CD4-positive, alpha-beta T cell (primary cell): ENCODE data around the gene NSFL1C. TPM values are rescaled to one million over a fixed set of nuclear protein-coding genes. Genes with fewer than 3 reads are reported as not detected.

Experiments
- ATAC-seq: fragments of 200-7000 bp; cut with Tn5 transposase; one replicate; pipeline ENCODE4 v1.10.0; 2022; ENCODE audit warnings: mild to moderate bottlenecking; ENCODE audit not compliant: poor library complexity
- CTCF ChIA-PET: fragments of 350-600 bp; sonication (Branson Sonifier 250); formaldehyde crosslinking; loops from one replicate; lab custom pipeline; 2021; ENCODE audit warnings: antibody characterized with exemption, inconsistent platforms; lab: Charles Lee
- POLR2A ChIA-PET: fragments of 350-600 bp; sonication (Branson Sonifier 250); formaldehyde crosslinking; loops from one replicate; lab custom pipeline; 2021; ENCODE audit warnings: antibody characterized with exemption, inconsistent platforms; lab: Charles Lee
- DNase-seq, 14 experiments: peaks; one replicate each; pipeline ENCODE4 v3.0.0-alpha.2; 2013 to 2020; ENCODE audit warnings: mixed read lengths in 2 of 14
- H3K27ac ChIP-seq, 2 donors: one replicate each; pipeline versions ENCODE4 v1.5.1 to v1.7.0; 2013; ENCODE audit warnings: low read length in 2 of 2, low read depth in 1 of 2, mild to moderate bottlenecking in 1 of 2
- H3K27me3 ChIP-seq, 2 experiments: 1 replicate in 1 of 2; 2 replicates in 1 of 2; pipeline versions ENCODE4 v1.6.1 to v1.7.0; 2013; ENCODE audit warnings: low read length in 2 of 2, control low read depth in 1 of 2, mild to moderate bottlenecking in 1 of 2, moderate library complexity in 1 of 2; ENCODE audit not compliant: insufficient read depth in 2 of 2, control insufficient read depth in 1 of 2
- H3K36me3 ChIP-seq: one replicate; pipeline ENCODE4 v1.6.1; 2013; ENCODE audit warnings: low read length, control low read depth; ENCODE audit not compliant: insufficient read depth
- H3K4me1 ChIP-seq: one replicate; pipeline ENCODE4 v1.6.1; 2013; ENCODE audit warnings: low read length, control low read depth; ENCODE audit not compliant: insufficient read depth
- H3K4me3 ChIP-seq: one replicate; pipeline ENCODE4 v1.5.1; 2013; ENCODE audit warnings: mild to moderate bottlenecking, low read length, moderate library complexity
- H3K9me3 ChIP-seq, 2 experiments: 1 replicate in 1 of 2; 2 replicates in 1 of 2; pipeline versions ENCODE4 v1.6.1 to v1.7.0; 2013; ENCODE audit warnings: low read length in 2 of 2, mild to moderate bottlenecking in 2 of 2, control low read depth in 1 of 2, moderate library complexity in 1 of 2; ENCODE audit not compliant: control insufficient read depth in 1 of 2, insufficient read depth in 1 of 2
- H3K27ac Mint-ChIP-seq: one replicate; pipeline ENCODE4 v1.8.0; 2020; ENCODE audit warnings: mixed read lengths
- H3K27me3 Mint-ChIP-seq: one replicate; pipeline ENCODE4 v1.8.0; 2021; ENCODE audit warnings: mixed read lengths
- H3K36me3 Mint-ChIP-seq: one replicate; pipeline ENCODE4 v1.8.0; 2021; ENCODE audit warnings: low read depth, mixed read lengths
- H3K4me1 Mint-ChIP-seq: one replicate; pipeline ENCODE4 v1.8.0; 2021; ENCODE audit warnings: low read depth, mixed read lengths
- H3K4me3 Mint-ChIP-seq: one replicate; pipeline ENCODE4 v1.8.0; 2020; ENCODE audit warnings: mild to moderate bottlenecking, mixed read lengths
- H3K9me3 Mint-ChIP-seq: one replicate; pipeline ENCODE4 v1.8.0; 2020; ENCODE audit warnings: mixed read lengths
- intact Hi-C, 2 experiments: fragments of 100-400 bp; cut with DNase I in 1 of 2; cut with micrococcal nuclease in 1 of 2; formaldehyde crosslinking; loops; one replicate each; pipeline versions ENCODE4 v1.15.1 to v1.9.0; 2023 to 2025; cut with DNase I, micrococcal nuclease
- total RNA-seq, 174 experiments: library from RNA in 2 of 174; stranded (reverse) in 2 of 174; gene quantifications; one replicate each; pipeline ENCODE4 v1.2.3 and lab custom pipeline; 2021 to 2026
- TF ChIP-seq, protein P1 (sequence below): fragments of 200-600 bp; IDR thresholded peaks from one replicate; pipeline ENCODE4 v1.8.0; 2022; ENCODE audit warnings: antibody characterized with exemption, mild to moderate bottlenecking

NSFL1C gene
- total RNA-seq, 2 experiments from 2014 or later: 53.2 to 53.4 TPM

- DNase-seq: no peak
- no peak overlapping the region for H3K4me3 ChIP-seq
- Mint-ChIP-seq H3K9me3 (no peaks in the 10 kb centered on the region), H3K36me3 (peaks cover 72% of the 10 kb centered on the region), H3K27me3 (no peaks in the 10 kb centered on the region), H3K27ac (no peak overlapping the region), H3K4me1 (peaks cover 24% of the 10 kb centered on the region), H3K4me3 (no peak overlapping the region)
- intact Hi-C loops: no loop called here
- ChIA-PET CTCF (no interaction called here), POLR2A (no interaction called here)
- ATAC-seq: no peak
- H3K4me1 ChIP-seq: peaks cover 12% of the 10 kb centered on the region
- no peak overlapping the region for H3K27ac ChIP-seq
- TF ChIP-seq, protein P1, sequence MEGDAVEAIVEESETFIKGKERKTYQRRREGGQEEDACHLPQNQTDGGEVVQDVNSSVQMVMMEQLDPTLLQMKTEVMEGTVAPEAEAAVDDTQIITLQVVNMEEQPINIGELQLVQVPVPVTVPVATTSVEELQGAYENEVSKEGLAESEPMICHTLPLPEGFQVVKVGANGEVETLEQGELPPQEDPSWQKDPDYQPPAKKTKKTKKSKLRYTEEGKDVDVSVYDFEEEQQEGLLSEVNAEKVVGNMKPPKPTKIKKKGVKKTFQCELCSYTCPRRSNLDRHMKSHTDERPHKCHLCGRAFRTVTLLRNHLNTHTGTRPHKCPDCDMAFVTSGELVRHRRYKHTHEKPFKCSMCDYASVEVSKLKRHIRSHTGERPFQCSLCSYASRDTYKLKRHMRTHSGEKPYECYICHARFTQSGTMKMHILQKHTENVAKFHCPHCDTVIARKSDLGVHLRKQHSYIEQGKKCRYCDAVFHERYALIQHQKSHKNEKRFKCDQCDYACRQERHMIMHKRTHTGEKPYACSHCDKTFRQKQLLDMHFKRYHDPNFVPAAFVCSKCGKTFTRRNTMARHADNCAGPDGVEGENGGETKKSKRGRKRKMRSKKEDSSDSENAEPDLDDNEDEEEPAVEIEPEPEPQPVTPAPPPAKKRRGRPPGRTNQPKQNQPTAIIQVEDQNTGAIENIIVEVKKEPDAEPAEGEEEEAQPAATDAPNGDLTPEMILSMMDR: no peak
- no peaks in the 10 kb centered on the region for H3K9me3 ChIP-seq
- peaks cover 70% of the 10 kb centered on the region for H3K36me3 ChIP-seq
- no peaks in the 10 kb centered on the region for H3K27me3 ChIP-seq
These were observed 23.6 kb downstream of the NSFL1C start for GRCh38 chr20:1443085-1443484.

GRCh38 chr20:1442304-1442703 is 24.3 kb downstream of the NSFL1C start:
- no peak for ATAC-seq
- no peak overlapping the region for H3K27ac ChIP-seq
- H3K27me3 ChIP-seq: no peaks in the 10 kb centered on the region
- H3K9me3 ChIP-seq: no peaks in the 10 kb centered on the region
- intact Hi-C loops: no loop called here
- Mint-ChIP-seq H3K9me3 (no peaks in the 10 kb centered on the region), H3K27me3 (no peaks in the 10 kb centered on the region), H3K4me1 (peaks cover 27% of the 10 kb centered on the region), H3K4me3 (no peak overlapping the region), H3K27ac (no peak overlapping the region), H3K36me3 (peaks cover 64% of the 10 kb centered on the region)
- POLR2A ChIA-PET: no interaction called here
- no peak overlapping the region for H3K4me3 ChIP-seq
- peaks cover 12% of the 10 kb centered on the region for H3K4me1 ChIP-seq
- CTCF ChIA-PET: no interaction called here
- no peak for DNase-seq
- H3K36me3 ChIP-seq: peaks cover 63% of the 10 kb centered on the region
- TF ChIP-seq, protein P1: no peak

DNA sequence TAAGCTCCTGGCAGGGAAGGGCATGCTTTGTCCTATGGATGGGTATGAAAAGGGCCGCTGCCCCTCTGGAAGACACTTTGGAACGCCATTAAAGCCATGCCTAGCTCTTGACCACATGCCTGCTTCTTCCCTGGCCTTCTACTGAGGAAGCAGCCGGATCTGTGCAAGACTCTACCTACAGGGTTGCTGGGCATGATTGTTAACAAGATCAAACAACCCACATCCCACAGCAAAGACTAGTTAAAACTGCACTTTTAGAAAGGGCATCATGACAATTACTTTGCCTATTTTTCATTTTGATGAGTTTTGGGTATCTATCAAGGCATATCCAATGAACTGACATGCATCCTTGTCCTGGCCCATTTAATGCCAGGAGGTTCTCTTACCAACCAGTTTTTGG is 25.5 kb downstream of the NSFL1C start:
- intact Hi-C loops: no loop called here
- H3K36me3 ChIP-seq: peaks cover 51% of the 10 kb centered on the region
- no peak overlapping the region for H3K27ac ChIP-seq
- ChIA-PET CTCF (interaction anchor here (0.9 kb wide), 1 partner anchor 44 kb away, joined by 3 read pairs; no protein-coding TSS in a partner anchor), POLR2A (no interaction called here)
- peak overlapping the region; percentile 13 for H3K27ac Mint-ChIP-seq
- no peaks in the 10 kb centered on the region for H3K27me3 Mint-ChIP-seq
- no peaks in the 10 kb centered on the region for H3K9me3 Mint-ChIP-seq
- TF ChIP-seq, protein P1: no peak
- no peaks in the 10 kb centered on the region for H3K9me3 ChIP-seq
- H3K4me1 Mint-ChIP-seq: peaks cover 33% of the 10 kb centered on the region
- H3K4me3 Mint-ChIP-seq: no peak overlapping the region
- H3K4me1 ChIP-seq: peaks cover 15% of the 10 kb centered on the region
- H3K36me3 Mint-ChIP-seq: peaks cover 53% of the 10 kb centered on the region
- DNase-seq (peak in 1 of 14 experiments; percentile 4), ATAC-seq (peak; percentile 32)
- H3K27me3 ChIP-seq: no peaks in the 10 kb centered on the region
- no peak overlapping the region for H3K4me3 ChIP-seq
